ENCODE results near the gene DGAT2.

DGAT2 gene

GRCh38 chr11:75780888-75781287, 12.3 kb downstream of the DGAT2 start:
- TF ChIP-seq, protein P1, sequence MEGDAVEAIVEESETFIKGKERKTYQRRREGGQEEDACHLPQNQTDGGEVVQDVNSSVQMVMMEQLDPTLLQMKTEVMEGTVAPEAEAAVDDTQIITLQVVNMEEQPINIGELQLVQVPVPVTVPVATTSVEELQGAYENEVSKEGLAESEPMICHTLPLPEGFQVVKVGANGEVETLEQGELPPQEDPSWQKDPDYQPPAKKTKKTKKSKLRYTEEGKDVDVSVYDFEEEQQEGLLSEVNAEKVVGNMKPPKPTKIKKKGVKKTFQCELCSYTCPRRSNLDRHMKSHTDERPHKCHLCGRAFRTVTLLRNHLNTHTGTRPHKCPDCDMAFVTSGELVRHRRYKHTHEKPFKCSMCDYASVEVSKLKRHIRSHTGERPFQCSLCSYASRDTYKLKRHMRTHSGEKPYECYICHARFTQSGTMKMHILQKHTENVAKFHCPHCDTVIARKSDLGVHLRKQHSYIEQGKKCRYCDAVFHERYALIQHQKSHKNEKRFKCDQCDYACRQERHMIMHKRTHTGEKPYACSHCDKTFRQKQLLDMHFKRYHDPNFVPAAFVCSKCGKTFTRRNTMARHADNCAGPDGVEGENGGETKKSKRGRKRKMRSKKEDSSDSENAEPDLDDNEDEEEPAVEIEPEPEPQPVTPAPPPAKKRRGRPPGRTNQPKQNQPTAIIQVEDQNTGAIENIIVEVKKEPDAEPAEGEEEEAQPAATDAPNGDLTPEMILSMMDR (IDR thresholded peaks at IDR 0.05; ENCODE audit: low read length, missing control alignments), result no peak
- no peak for DNase-seq (ENCODE audit: low read depth)
- H3K4me3 ChIP-seq (replicated peaks; ENCODE audit: low read depth, low read length), result no peak overlapping the region

DNA sequence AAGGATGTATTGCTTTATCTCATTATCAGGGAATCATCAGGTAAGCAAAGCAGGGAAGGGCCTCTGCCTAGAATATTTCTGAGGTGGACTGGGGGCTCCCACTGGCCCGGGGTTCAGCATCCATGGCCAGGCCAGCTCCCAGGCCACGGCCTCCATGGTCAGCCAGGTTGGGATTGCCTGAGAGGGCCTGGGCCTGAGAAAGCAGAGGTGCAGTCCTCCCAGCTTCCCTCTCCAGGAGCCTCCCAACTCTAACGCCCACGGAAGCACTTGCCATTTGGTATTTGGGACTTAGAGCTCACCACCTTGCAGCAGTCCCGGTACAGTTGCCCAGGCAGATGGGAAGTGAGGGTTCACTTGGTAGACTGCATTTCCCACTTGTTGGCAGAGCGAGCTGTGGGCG, 12.7 kb downstream of the DGAT2 start:
- H3K4me3 ChIP-seq (replicated peaks; ENCODE audit: low read depth, low read length), result no peak overlapping the region
- TF ChIP-seq, protein P1 (IDR thresholded peaks at IDR 0.05; ENCODE audit: low read length, missing control alignments), result no peak

GRCh38 chr11:75781831-75782230, 13.3 kb downstream of the DGAT2 start:
- no peak overlapping the region for H3K4me3 ChIP-seq (replicated peaks; ENCODE audit: low read depth, low read length)
- DNase-seq (ENCODE audit: low read depth), result no peak
- TF ChIP-seq, protein P1 (IDR thresholded peaks at IDR 0.05; ENCODE audit: low read length, missing control alignments), result no peak

More for the DNA sequence above, 12.7 kb downstream of the DGAT2 start:
- DNase-seq (ENCODE audit: low read depth), result no peak

- TF ChIP-seq, protein P1 (IDR thresholded peaks at IDR 0.05; ENCODE audit: low read length, missing control alignments), result no peak
- no peak overlapping the region for H3K4me3 ChIP-seq (replicated peaks; ENCODE audit: low read depth, low read length)
- DNase-seq (ENCODE audit: low read depth), result no peak
These were observed 14.1 kb downstream of the DGAT2 start for GRCh38 chr11:75782540-75783263.

DNA sequence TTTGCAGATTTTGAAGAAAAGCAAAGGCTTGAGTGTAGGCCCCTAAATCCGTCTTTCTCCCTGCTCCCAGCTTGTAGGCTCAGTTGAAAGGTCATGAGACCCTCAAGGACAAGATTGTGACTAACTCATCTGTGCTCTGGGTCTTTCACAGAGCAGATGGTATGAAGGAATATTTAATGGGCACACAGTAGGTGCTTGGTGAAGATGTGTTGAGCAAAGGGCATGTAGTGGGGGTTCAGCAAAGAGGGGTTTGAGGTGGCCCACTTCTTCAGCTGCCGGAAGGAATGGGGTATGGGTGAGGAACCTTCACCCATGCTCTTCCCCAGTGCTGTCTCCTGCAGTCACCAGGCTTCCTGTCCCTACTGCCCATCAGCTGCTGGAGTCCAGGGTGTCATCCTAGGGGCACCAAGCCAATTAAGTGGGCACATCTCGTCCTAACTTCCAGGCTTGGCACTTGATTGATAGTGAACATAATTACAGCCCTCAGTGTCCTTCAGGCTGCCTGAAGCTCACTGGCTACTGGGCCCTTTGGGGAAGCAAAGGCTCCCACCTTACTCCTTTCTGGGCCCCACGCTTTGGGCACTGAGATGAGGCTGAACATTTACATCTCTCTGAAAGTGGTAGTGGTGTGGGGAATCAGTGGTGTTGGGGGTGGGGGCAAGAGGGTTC, 15.0 kb downstream of the DGAT2 start:
- no peak for DNase-seq (ENCODE audit: low read depth)
- no peak overlapping the region for H3K4me3 ChIP-seq (replicated peaks; ENCODE audit: low read depth, low read length)
- TF ChIP-seq, protein P1 (IDR thresholded peaks at IDR 0.05; ENCODE audit: low read length, missing control alignments), result no peak

DNA sequence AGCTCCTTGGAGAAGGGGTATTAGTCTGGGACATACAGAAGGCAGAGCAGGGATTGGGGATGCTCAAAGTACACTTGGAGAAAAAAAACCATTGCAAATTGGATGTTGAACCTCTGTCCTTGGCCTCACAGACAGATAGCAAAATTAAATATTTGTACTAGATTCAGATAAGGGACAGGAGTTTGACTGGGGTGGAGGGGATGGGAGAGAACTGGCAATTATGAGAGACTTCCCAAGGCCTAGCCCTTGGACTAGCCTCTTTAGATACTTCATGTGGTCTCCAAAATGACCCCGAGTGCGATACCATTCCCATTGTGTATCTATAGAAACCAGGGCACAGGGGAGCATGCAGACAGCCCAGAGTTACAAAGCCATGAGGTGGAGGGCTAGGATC, 15.5 kb downstream of the DGAT2 start:
- DNase-seq (ENCODE audit: low read depth), result no peak

More for the DNA sequence above, 15.5 kb downstream of the DGAT2 start:
- no peak overlapping the region for H3K4me3 ChIP-seq (replicated peaks; ENCODE audit: low read depth, low read length)
- TF ChIP-seq, protein P1 (IDR thresholded peaks at IDR 0.05; ENCODE audit: low read length, missing control alignments), result no peak
